GM21825 (cell line): ENCODE results near the gene ADK.
A peak's percentile ranks its signal among the peaks of the same experiment; 100 is the strongest.

Experiments
- ATAC-seq: cut with Tn5 transposase; IDR thresholded peaks from one replicate; pipeline ENCODE4 v1.9.1; 2021; ENCODE audit warnings: mild to moderate bottlenecking, moderate library complexity; ENCODE audit not compliant: unreplicated experiment

ADK gene

DNA sequence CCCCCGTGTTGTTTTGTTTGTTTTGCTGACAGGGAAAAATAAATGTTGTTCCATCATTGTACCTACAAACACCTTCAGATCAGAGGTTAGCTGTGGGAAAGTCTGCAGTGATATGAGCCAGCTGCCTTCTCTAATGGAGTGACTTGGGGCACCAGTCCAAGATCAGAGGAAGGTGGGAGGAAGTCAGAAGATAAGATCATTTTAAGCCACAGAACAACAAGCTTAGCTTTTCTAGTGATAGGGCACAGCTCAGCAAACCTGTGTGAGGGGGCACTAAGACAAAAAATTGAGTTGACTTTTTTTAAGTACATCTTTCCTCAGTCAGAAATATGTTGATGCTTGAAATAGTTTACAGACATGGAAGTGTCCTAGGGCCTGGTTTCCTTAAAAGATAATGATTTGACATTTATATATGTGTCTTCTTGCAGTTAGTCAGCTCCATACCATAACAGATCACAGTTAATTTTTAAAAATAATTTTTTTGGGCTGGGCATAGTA lies 435.1 kb downstream of the ADK start:
- peak; percentile 35 for ATAC-seq

DNA sequence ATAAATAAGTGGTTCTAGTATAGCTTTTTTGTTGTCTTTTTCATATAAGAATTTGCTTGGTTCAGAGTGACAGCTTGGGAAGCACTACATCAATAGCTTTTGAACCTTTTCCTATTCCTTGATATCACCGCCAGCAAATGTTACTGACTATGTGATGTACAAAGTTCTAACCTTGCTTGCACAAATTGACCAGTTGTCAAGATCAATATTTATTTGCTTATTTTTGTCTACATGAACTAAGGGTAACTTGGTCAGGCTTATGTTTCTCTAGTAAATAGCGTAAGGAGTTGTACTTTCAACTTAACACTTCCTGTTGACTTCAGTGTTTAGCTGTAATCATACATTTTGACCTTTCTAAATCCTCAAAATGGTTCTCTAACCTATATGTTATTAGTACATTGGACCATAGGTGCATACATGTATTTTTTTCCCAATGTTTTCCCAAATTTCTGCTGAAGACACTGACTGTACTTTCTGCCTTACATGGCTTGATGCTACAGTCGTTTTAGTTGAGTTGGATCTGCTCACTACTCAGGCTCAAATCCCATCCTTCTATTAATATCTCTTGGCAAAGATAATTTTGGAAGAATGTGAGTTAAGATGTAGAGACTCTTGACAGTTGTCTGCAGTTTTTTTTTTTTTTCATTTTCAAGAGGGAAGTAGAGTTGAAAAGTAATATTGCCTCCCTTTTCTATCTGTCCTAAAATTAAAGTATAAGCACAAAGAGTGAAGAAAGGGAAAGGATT lies 436.3 kb downstream of the ADK start:
- ATAC-seq = no peak

DNA sequence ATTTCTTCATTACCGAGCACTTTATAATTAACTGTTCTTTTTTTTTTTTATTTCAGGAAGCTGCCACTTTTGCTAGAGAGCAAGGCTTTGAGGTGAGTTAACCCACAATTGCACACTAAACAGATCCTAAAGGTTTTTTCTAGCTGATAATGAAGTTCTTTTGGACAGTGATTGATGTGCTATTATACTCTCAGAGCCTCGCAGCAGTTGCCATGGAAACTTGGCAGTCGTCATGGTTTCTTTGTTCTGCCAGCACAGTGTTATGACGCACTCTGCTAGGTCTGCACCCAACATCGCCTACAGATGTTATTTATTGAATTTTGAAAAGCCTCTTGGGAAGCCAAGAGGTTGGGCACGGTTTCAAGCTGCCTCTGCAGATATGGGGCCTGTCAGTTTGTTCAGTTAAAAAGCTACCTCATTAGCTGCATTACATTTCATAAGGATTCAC lies 438.2 kb downstream of the ADK start:
- ATAC-seq = no peak

DNA sequence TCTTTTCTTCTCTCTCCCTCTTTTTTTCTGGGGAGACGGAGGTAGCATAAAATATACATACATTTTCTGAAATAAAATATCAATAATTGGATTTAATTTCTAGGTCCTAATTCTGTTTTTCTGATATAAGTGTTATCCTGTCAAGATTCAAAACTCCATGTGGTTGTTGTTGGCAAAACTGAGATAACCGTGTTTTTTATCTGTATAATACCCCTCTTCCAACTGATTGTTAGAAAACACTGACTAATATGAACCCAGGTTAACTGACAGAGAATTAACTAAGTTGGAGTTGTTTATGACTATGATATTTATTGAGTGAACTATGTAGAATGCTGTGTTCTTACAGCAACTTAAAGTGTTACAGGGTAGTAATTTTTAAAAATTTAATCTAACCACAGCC lies 438.8 kb downstream of the ADK start:
- no peak for ATAC-seq

DNA sequence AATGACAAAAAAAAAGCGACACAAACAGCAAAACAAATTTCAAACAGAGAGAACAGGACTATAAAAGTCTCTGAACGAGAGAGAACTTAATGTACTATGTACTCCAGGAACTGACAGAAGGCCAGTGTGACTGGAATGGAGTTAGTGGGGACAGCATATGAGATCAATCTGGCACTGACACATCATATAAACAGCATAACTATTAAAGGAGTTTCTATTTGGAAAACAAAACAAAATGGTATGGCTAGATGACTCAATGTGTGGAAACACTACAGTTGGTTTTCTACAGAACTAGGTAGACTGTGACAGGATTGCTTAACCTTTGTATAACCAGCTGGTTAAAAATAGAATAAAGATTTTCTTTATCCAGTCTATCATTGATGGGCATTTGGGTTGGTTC lies 442.4 kb downstream of the ADK start:
- ATAC-seq = no peak

DNA sequence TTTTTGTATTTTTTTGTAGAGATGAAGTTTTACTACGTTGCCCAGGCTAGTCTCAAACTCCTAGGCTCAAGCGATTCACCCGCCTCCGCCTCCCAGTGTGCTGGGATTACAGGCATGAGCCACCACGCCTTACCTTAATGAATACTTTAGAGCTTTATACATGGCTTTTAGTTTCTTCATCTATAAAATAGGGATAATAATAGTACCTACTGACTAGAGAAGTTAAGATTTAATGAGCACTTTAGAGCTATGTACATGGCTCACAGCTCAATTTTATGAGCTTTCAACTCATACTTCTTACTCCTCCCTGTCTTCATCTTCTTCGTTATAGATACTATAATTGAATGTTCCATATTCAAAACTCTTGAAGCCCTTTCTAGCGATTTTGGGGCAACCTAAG lies 445.7 kb downstream of the ADK start:
- ATAC-seq = no peak

DNA sequence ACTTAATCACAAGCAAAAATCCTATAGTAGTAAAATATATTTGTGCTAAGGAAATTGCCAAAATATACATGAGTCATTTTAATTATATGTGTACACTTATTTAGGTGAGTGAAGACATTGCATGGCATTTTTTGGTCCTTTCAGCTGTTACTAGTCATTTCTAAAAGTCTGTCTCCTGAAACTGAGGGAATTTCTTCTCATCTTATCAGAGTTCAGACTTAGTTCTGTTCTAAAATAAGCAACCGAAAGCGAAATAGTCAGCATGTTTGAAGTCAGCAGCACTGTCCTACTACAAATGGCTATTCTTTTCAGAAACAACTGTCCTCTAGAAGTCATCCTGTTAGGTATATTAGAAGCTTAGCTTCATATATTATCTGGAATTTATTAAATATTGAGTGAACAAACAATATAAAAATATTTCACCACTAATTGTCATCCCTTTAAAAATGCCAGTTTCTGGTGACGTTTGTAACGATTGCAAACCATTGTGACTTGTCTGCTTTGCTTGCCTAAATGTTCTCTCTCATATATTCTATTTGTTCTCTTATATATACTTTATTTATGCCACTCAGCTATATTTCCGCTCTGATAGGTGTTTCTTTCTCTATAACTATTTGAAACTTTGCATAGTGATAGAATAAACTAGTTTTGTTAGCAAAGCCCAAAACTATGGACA lies 448.0 kb downstream of the ADK start:
- peak; percentile 71 for ATAC-seq

DNA sequence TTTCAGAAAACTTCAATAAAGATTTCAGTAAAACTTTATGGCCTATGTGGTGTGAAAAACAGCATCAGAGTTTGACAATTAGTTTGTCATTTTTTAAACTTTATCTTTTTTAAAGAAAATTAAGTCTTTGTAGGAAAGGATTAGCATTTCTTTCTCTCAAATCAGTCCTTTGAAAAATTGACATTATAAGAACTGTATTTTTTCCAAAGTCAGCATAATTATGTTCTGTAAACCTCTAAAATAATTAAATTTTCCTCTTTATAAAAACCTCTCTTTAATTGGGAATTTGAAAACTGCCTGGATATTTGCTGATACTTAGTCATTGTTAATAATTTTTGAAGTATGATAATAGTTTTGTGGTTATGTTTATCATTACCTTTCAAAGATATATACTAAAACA lies 448.7 kb downstream of the ADK start:
- no peak for ATAC-seq

DNA sequence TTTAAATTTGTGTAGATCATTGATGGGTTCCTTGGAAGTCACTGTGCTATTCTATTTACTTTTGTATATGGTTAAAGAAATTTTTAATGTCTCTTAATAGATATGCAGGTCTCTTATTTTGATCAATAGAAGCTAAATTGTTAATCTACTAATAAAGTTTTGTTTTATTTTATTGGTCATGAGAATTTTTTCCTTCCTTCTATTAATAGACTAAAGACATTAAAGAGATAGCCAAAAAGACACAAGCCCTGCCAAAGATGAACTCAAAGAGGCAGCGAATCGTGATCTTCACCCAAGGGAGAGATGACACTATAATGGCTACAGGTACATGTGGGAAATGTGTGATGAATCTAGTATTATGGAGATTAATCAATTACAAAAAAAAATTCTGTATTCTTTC lies 449.1 kb downstream of the ADK start:
- no peak for ATAC-seq

DNA sequence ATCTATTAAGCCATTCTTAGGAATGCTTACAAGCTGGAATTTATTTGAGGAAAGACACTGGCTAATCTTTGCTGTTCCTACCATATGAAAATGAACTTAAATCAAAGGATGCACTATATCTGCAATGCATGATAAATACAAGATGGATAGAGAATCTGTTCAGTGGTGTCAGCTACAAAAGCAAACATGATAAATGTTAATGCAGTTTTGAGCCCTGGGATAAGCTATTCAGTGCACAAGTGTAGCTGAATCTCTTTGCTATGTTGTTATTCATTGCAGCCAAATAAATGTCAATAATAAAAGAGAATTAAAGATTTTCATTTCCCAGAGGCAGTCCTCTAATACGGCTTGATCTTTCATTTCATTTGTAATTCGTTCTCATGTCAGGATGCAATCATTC lies 451.6 kb downstream of the ADK start:
- no peak for ATAC-seq

DNA sequence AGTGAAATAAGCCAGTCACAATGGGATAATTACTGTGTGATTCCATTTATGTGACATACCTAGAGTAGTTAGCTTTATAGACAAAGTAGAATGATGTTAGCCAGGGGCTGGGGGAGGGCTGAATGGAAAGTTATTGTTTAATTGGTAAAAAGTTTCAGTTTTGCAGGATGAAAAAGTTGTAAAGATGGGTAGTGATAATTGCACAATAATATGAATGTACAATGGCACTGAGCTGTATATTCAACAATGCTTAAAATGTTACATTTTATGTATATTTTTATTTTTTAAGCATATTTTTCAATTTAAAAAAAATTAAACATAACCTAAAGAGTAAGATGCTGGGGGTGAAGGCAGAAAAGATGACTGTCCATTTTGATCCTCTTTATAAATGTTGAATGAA lies 459.3 kb downstream of the ADK start:
- ATAC-seq = no peak

DNA sequence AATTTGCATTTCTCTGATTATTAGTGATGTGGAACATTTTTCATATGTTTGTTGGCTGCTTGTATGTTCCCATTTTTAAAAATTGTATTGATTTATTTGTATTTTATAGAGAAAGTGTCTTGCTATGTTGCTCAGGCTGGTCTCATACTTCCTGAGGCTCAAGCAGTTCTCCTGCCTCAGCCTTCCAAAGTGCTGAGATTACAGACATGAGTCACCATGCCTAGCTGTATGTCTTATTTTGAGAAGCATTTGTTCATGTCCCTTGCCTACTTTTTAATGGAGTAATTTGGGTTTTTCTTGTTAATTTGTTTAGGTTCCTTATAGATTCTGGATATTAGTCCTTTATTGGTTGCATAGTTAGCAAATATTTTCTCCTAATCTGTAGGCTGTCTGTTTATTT lies 461.2 kb downstream of the ADK start:
- no peak for ATAC-seq

DNA sequence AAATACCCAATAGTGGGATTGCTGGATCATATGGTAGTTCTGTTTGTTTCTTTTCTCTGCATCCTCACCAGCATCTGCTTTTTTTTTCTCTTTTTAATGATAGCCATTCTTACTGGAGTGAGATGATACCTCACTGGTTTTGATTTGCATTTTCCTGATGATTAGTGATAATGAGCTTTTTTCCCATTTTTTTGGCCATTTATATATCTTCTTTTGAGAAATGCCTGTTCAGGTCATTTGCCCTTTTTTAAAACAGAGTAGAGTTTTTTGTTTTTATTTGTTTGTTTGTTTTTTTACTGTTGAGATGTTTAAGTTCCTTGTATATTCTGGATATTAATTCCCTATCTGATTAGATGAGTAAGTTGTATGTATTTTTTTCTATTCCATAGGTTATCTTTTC lies 469.6 kb downstream of the ADK start:
- ATAC-seq = no peak

DNA sequence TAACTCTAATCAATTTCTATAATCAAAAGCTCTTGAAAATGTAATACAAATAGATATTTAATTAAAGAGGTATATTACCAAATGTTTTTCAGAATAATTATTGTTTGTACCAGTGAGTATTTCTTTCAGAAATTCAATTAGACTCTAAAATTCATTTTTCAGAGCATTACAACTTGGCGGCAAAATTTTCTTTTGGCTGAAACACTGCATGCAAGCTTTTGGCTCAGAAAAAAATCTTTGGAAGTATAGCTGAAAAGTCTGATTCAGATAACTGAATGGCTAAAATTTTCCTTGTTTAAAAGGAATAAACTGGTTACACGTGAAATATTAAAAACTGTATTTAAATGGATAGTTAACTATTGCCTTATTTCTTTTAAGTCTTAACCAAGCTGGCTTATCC lies 472.8 kb downstream of the ADK start:
- ATAC-seq = no peak

DNA sequence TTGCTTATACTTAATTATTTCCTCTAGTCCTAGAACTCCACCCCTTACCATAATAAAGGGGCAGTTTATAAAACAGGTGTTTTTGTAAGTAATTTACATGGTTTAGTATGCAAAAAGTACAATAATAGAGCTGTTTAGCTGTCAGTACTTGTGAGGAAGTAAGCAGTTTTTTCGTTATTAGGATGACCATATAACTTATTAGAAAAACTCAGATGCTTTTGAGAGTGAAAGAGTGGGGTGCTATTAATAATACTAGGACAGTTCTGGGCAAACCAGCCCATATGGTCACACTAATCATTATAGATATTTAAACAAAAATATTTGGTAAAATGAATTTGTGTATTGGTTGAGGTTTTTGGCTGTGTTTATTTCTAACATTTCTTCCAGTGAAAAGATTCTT lies 473.5 kb downstream of the ADK start:
- ATAC-seq = no peak

DNA sequence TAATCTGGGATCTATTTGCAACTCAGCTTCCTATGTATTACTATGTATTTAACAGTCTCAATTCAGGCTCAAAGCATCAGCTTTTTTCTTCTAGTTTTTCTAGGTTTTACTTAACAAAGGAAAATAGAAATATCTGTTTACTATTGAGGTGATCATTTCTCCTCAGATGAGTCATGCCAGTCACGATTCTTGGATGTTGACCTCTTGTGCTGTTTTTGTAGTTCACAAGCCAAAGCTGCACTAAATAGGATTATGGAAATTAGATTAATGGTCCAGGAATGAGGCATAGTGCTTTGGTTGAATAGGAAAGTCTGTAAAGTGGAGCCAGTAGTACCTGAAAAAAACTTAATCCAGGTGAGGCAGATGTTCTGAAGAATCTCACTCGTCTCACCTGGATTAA lies 477.1 kb downstream of the ADK start:
- no peak for ATAC-seq

DNA sequence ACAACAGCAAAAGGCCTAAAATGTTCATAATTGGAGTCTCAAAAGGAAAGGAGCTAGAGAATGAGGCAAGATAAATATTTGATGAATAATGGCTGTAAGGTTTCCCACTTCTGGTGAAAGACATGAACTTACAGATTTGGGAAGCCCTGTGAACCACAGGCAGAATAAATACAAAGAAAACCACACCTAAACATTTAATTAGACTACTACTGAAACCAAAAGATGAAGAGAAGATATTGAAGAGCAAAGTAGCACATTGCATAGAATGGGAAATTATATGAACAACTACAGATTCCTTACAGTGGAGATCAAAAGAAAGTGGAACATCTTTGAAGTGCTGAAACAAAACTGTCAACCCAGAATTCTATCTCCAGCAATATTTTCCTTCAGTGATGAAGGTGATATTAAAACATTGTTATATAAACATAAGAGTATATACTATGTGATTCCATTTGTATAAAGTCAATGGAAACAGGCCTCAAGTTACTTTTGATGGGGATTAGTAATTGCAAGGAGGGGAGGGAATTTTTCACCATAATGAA lies 484.0 kb downstream of the ADK start:
- ATAC-seq = no peak

DNA sequence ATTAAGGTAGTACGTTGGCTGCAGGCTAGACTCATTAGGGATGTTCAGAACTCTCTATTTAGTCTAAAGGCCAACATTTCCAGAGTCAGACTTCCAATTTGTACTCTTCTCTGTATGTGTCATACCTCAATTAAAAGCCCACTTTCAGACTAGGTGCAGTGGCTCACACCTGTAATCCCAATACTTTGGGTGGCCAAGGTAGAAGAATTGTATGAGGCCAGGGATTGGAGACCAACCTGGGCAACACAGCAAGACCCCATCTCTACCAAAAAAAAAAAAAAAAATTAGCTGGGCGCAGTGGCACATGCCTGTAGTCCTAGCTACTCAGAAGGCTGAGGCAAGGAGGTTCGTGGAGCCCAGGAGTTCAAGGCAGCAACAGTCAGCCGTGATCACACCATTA lies 484.6 kb downstream of the ADK start:
- no peak for ATAC-seq

DNA sequence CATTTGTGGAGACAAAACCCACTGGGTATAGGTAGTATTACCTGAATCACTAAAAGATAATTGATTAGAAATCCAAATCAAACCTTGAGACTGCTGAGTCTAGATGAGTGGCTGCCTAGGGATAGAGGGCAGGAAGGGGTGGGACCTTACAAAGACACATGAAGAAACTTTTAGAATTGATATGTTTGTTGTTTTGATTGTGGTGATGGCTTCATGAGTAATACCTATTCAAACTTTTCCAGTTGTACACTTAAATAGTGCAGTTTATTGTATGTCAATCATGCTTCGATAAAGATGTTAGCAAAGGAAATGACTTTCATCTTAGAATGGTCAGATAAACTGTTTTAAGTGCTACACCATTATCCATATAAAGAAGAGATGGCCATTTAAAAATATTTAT lies 486.7 kb downstream of the ADK start:
- ATAC-seq = no peak

DNA sequence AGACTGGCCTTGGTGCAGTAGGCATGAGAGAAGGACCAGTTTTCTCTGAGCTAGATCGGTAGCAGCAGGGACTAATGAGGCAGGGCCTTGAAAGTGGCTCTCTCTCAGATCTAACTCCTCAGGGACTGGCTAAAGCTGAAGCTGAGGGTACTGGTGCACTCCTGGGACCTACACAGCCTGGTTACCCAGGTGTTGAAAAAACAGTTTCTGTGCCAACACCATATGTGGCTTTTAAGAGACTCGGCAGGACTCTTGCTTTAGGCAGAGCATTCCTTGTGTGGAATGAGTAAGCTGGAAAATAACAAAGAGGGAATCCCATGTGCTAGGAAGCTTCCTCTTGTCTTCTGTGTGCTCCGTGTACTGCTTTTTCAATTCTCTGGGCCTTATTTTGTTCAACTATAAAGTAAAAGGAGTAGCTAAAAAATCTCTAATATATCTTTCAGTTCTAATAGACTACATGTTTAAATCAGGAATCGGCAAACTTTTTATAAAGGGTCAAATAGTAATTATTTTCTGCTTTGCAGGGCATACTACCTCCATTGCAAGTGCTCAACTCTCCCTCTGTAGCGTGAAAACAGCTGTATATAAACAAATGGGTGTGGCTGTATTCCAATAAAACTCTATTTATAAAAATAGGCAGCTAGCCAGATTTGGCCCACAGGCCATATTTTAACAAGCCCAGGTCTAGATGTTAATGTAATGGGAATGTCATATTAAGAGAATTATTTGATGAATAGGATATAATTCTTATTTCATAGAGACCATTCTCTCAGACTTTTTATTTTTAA lies 489.3 kb downstream of the ADK start:
- no peak for ATAC-seq

DNA sequence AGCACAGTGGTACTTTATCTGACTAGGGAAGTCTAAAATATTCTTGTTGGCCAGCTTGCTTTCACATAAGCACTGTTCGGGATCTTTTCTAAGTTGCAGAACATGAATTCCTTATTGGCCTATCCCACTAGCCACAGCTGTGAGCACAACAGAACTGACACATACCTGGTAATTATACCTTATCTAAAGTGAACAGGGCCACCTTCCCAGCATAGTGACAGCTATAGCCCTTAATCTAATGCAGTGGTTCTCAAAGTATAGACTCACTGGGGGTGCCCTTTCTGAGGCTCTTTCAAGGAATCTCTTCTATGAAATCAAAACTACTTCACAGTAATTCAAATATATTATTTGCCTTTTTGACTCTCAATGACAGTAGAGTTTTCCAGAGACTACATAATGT lies 490.6 kb downstream of the ADK start:
- no peak for ATAC-seq
